ENCODE data around the gene MATN4. TPM values are rescaled to one million over a fixed set of nuclear protein-coding genes. Genes with fewer than 3 reads are reported as not detected.

The MATN4 gene
- total RNA-seq, 4 donors from 2014 or later = 5.6 TPM; not detected in 3

DNA sequence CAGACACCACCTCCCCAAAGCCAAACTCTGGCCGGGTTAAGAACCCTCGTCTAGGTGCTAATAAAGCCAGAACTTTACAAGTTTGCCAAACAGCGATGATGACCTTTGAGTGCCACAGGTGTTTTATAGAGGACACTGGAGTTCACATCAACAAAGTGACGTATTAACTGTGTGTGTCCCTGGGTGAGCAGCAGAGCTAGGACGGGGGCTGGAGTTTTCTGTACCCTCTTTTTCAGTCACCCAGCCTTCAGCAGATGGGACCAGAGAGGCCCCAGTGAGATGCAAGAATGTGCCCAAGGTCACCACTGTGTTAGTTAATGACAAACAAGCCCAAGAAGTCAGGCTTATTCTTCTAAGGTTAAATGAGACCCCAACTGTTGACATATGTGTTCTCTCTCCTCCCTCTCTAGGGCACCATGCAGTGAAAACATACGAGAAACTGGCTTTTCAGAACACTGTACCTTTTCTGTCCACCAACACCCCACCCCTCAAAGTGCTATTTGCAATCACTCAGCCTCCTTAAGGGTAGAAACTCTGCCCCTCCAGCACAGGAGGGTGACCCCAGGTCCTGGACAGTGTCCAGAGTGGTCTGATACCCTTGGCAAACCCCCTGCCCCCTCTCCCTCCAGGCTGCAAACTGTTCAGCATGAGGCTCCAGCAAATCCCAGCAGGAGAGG, 34.9 kb upstream of the MATN4 start:
- peak overlapping the region; percentile 91 to 97 for H3K27ac ChIP-seq
- intact Hi-C loops (cut with DNase I; ENCODE audit: low total_unique reads) = no loop called here
- no peaks in the 10 kb centered on the region for H3K27me3 ChIP-seq
- no peaks in the 10 kb centered on the region for H3K36me3 ChIP-seq
- TF ChIP-seq POLR2A (IDR thresholded peaks at IDR 0.05) = no peak
- TF ChIP-seq, protein P1, sequence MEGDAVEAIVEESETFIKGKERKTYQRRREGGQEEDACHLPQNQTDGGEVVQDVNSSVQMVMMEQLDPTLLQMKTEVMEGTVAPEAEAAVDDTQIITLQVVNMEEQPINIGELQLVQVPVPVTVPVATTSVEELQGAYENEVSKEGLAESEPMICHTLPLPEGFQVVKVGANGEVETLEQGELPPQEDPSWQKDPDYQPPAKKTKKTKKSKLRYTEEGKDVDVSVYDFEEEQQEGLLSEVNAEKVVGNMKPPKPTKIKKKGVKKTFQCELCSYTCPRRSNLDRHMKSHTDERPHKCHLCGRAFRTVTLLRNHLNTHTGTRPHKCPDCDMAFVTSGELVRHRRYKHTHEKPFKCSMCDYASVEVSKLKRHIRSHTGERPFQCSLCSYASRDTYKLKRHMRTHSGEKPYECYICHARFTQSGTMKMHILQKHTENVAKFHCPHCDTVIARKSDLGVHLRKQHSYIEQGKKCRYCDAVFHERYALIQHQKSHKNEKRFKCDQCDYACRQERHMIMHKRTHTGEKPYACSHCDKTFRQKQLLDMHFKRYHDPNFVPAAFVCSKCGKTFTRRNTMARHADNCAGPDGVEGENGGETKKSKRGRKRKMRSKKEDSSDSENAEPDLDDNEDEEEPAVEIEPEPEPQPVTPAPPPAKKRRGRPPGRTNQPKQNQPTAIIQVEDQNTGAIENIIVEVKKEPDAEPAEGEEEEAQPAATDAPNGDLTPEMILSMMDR (IDR thresholded peaks at IDR 0.05) = no peak
- H3K4me3 ChIP-seq = no peak overlapping the region
- peaks cover 14 to 29% of the 10 kb centered on the region in 2 donors for H3K4me1 ChIP-seq
- H3K9me3 ChIP-seq = no peaks in the 10 kb centered on the region
- no peak for DNase-seq

DNA sequence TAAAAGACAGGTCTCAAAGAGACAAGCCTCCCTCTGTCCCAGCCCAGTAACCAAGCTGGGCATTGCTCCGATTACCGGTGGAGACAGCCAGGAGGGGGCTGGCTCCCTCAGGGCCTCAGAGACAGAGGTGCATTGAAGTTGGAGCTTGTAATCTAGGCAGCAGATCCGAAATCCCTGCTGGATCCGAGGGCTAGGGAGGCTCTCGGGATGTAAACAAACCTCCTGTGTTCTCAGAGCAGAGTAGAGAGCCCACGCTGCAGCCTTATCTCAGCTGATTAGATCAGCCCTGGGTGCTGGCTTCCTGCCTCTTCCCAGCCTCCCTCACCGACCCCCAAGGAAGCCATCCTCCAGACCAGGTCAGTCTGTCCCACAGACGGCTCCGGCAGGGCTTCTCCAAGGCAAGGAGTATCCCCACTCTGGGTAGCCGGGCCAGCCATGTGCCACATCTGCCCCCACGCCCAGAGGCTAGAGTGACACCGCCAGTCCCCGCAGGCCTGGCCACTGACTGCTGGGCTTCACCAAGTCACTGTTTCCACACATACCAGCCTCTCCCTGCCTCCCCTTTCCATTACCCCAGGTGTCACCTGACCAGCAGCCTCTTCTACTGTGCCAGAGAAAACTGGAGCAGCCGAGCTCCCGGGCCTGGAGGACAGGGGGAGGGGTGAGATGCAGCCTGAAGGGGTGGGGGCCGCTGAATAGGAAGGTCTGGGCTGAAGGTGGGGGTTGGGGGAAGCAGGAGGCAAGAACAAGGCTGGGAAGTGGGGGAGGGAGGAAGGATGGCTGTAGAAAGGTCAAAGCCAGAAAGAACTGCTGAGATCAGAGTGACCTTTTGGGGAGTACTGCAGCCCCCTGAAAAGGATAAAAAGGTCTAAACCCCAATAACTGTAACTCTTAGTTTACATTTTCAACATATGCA, 34.1 kb upstream of the MATN4 start:
- intact Hi-C loops (cut with DNase I; ENCODE audit: low total_unique reads) = no loop called here
- Histone ChIP-seq H3K4me3 (peak overlapping the region in 1 of 2 donors; percentile 11), H3K9me3 (no peaks in the 10 kb centered on the region), H3K27ac (peak overlapping the region; percentile 91 to 97), H3K27me3 (no peaks in the 10 kb centered on the region), H3K36me3 (no peaks in the 10 kb centered on the region), H3K4me1 (peaks cover 14 to 33% of the 10 kb centered on the region in 2 donors)
- TF ChIP-seq POLR2A (IDR thresholded peaks at IDR 0.05) = peak in 1 of 2 donors; percentile 60
- TF ChIP-seq, protein P1 (IDR thresholded peaks at IDR 0.05) = no peak
- peak; percentile 53 to 64 for DNase-seq

DNA sequence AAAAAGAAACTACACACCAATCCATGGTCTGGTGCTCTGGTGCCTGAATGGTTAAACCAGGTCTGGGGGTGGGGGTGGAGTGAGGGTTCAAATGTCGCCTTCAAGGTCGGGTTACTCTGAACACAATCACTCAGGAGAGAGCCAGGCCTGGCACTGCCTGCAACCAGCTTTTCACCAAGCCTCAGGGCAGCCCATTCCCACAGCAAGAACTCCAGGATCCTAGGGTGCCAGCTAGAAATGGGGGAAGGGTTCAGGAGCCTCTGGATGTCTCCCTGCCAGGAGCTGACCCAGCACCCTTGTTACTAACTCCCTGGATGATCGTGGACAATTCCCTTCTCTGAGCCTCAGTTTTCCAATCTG, 33.5 kb upstream of the MATN4 start:
- intact Hi-C loops (cut with DNase I; ENCODE audit: low total_unique reads) = no loop called here
- Histone ChIP-seq H3K4me3 (peak overlapping the region in 1 of 2 donors; percentile 11), H3K9me3 (no peaks in the 10 kb centered on the region), H3K4me1 (peaks cover 14 to 33% of the 10 kb centered on the region in 2 donors), H3K36me3 (no peaks in the 10 kb centered on the region), H3K27ac (peak overlapping the region; percentile 91 to 97), H3K27me3 (no peaks in the 10 kb centered on the region)
- DNase-seq = no peak
- TF ChIP-seq, protein P1 (IDR thresholded peaks at IDR 0.05) = no peak
- TF ChIP-seq POLR2A (IDR thresholded peaks at IDR 0.05) = no peak

DNA sequence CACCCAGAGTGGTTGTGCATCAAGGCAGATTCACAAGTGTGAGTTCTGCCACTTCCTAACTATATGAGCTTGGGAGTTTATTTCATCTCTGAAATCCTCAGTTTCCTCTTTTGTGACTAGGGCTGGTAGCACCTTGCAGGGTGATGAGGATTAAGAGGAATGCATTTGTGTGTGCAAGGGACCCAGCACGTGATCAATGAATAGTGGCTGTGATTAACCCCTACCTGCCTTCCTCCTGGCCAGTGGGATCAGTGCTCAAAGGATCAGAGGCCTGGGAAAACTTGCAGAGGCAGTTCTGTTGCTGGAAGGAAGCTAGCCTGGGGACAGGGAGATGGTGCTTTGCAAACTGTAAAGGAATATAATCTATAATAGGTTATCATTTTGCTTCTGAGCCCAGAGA, 32.9 kb upstream of the MATN4 start:
- H3K9me3 ChIP-seq = no peaks in the 10 kb centered on the region
- intact Hi-C loops (cut with DNase I; ENCODE audit: low total_unique reads) = no loop called here
- peak overlapping the region; percentile 91 to 97 for H3K27ac ChIP-seq
- H3K36me3 ChIP-seq = no peaks in the 10 kb centered on the region
- H3K4me3 ChIP-seq = no peak overlapping the region
- TF ChIP-seq, protein P1 (IDR thresholded peaks at IDR 0.05) = no peak
- no peak for TF ChIP-seq POLR2A (IDR thresholded peaks at IDR 0.05)
- no peak for DNase-seq
- no peaks in the 10 kb centered on the region for H3K27me3 ChIP-seq
- peaks cover 14 to 33% of the 10 kb centered on the region in 2 donors for H3K4me1 ChIP-seq

All from uterus (tissue), 4 donors.